Measurements from ENCODE around the gene ZNF627.

- no peak for TF ChIP-seq CTCF (IDR thresholded peaks at IDR 0.05)
- no peak for TF ChIP-seq POLR2A (IDR thresholded peaks at IDR 0.05)
Observed at GRCh38 chr19:11586331-11586730, 11.0 kb upstream of the ZNF627 start.
